ENCODE measurements around the gene RPP14. TPM values are rescaled to one million over a fixed set of nuclear protein-coding genes. Genes with fewer than 3 reads are reported as not detected.

The RPP14 gene
- polyA plus RNA-seq (2013, experiment 1 of 2), result 14.4 TPM
- 16.0 TPM for polyA plus RNA-seq (2013, experiment 2 of 2)

DNA sequence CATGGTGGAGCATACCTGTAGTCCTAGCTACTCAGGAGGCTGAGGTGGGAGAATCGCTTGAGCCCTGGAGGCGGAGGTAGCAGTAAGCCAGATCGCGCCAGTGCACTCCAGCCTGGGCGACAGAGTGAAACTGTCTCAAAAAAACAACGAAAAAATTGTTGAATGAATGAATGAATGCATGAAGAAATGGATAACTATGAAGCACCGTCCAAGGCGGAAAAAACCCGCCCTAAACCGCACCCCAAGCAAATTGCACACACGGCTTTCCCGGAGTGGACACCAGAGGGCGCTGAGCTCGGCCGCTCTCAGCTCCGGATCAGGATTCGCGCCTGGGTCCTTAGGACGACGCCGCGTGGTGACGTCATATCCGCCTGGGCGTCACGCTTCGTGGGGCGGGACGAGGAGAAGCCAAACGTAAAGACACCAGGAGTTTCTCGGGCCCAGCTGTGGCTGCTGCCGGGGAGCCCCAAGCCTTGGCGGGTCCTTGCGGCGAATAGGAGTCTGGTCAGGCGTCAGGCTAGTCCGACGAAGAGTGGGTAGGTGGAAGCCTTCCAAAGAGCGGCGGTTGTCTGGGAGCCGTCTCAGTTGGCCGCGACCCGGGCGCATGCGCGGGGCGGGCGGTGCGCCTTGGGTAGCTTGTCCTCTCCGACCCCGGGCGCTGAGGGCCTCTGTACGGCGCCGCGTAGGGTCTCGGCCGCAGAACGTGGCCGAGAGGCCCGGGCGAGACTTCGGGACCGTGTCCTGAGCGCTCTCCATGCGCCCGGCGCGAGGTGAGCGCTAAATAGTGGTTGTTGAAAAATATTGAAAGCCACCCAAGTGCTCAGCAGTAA is at the start of gene RPP14, which contains the start of gene HTD2:
RPP14 (plus strand) TSS at position 364 of the 830 bp plus-strand sequence. CDS start 4,085 bp downstream, outside the sequence.
HTD2 (plus strand) TSS at position 639 of the 830 bp plus-strand sequence. CDS start 11,094 bp downstream, outside the sequence.
- no peak within 1 kb of the TSS for H4K8ac ChIP-seq (ENCODE audit: low read depth, low read length)
- no peaks in the 10 kb centered on the region for H3K9me3 ChIP-seq (replicated peaks in 1 of 2; ENCODE audit: control insufficient read depth in 2 of 2, insufficient read depth in 1 of 2, low read depth in 1 of 2, low read length in 2 of 2)
- peak within 1 kb of the TSS; percentile 14 for H3K14ac ChIP-seq (ENCODE audit: low read length)
- peaks cover 6% of the 10 kb centered on the region in 2 donors for H3K4me1 ChIP-seq (ENCODE audit: control insufficient read depth in 2 of 2, insufficient read depth in 1 of 2, low read depth in 1 of 2, low read length in 2 of 2)
- H3K9ac ChIP-seq (ENCODE audit: low read depth, low read length, poor library complexity), result peak within 1 kb of the TSS; percentile 89
- H2AFZ ChIP-seq (ENCODE audit: low read length), result peak within 1 kb of the TSS; percentile 93
- peak within 1 kb of the TSS; percentile 100 for H3K18ac ChIP-seq (ENCODE audit: low read length)
- peak within 1 kb of the TSS; percentile 75 to 96 for H3K4me3 ChIP-seq (ENCODE audit: low read length in 2 of 2)
- peak within 1 kb of the TSS; percentile 94 for H3K27ac ChIP-seq (replicated peaks; ENCODE audit: low read length)
- WGBS, 2 donors (ENCODE audit: extremely low coverage in 2 of 2, insufficient read length in 2 of 2, insufficient replicate concordance in 1 of 2), result no CpG with 5 or more reads among the region's 71 CpGs
- H3K79me1 ChIP-seq (ENCODE audit: low read depth, low read length), result peaks cover 5% of the 10 kb centered on the region
- H4K91ac ChIP-seq (ENCODE audit: low read depth, low read length, poor library complexity), result no peak within 1 kb of the TSS
- DNase-seq (ENCODE audit: low spot score), result peak; percentile 96
- H3K23ac ChIP-seq (ENCODE audit: low read depth, low read length, poor library complexity), result no peak within 1 kb of the TSS
- H2BK12ac ChIP-seq (ENCODE audit: low read length), result no peak within 1 kb of the TSS
- peak within 1 kb of the TSS; percentile 85 for H3K4me2 ChIP-seq (ENCODE audit: insufficient read depth, low read length, poor library complexity, severe bottlenecking)
- H2AK5ac ChIP-seq (ENCODE audit: low read depth, low read length), result peak within 1 kb of the TSS; percentile 36
- peak within 1 kb of the TSS; percentile 77 for H2BK15ac ChIP-seq (ENCODE audit: low read length)
- peak within 1 kb of the TSS; percentile 97 for H2BK5ac ChIP-seq (ENCODE audit: low read length)
- peaks cover 4 to 35% of the 10 kb centered on the region in 2 donors for H3K36me3 ChIP-seq (replicated peaks in 1 of 2; ENCODE audit: control insufficient read depth in 2 of 2, insufficient read depth in 2 of 2, low read length in 2 of 2)
- H2BK120ac ChIP-seq (ENCODE audit: low read depth, low read length), result no peak within 1 kb of the TSS
- H3K27me3 ChIP-seq (ENCODE audit: control insufficient read depth in 3 of 3, insufficient read depth in 3 of 3, low read depth in 1 of 3, low read length in 3 of 3), result peaks cover 0 to 9% (median 1%) of the 10 kb centered on the region in 3 experiments
- no peak within 1 kb of the TSS for H3K4ac ChIP-seq (ENCODE audit: low read length)

DNA sequence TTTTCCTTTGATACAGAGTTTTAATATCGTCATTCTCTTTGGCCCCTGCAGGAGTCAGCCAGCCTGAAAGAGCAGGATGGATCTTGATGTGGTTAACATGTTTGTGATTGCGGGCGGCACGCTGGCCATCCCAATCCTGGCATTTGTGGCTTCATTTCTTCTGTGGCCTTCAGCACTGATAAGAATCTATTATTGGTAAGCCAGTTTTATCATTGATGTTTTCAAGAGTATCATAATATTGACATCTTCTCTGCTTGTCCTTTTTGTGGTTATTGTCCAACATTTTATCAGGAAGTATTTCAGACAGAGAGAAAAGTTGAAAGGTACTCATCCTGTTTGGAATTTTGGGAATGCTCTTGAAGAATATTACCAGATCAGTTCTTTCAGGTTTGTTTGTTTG is 49.5 kb upstream of the RPP14 start:
- H3K14ac ChIP-seq (ENCODE audit: low read length), result no peak overlapping the region
- no peak overlapping the region for H3K4me2 ChIP-seq (ENCODE audit: insufficient read depth, low read length, poor library complexity, severe bottlenecking)
- H3K23ac ChIP-seq (ENCODE audit: low read depth, low read length, poor library complexity), result no peak overlapping the region
- no peak overlapping the region for H2AK5ac ChIP-seq (ENCODE audit: low read depth, low read length)
- no peak overlapping the region for H3K4ac ChIP-seq (ENCODE audit: low read length)
- H3K27me3 ChIP-seq (ENCODE audit: control insufficient read depth in 3 of 3, insufficient read depth in 3 of 3, low read depth in 1 of 3, low read length in 3 of 3), result peaks cover 0 to 27% (median 0%) of the 10 kb centered on the region in 3 experiments
- no peak overlapping the region for H3K4me3 ChIP-seq (ENCODE audit: low read length in 2 of 2)
- no peak overlapping the region for H2BK120ac ChIP-seq (ENCODE audit: low read depth, low read length)
- H3K4me1 ChIP-seq (ENCODE audit: control insufficient read depth in 2 of 2, insufficient read depth in 1 of 2, low read depth in 1 of 2, low read length in 2 of 2), result peaks cover 0 to 25% of the 10 kb centered on the region in 2 donors
- H3K18ac ChIP-seq (ENCODE audit: low read length), result no peak overlapping the region
- H3K9ac ChIP-seq (ENCODE audit: low read depth, low read length, poor library complexity), result no peak overlapping the region
- DNase-seq (ENCODE audit: low spot score), result no peak
- H3K79me1 ChIP-seq (ENCODE audit: low read depth, low read length), result no peaks in the 10 kb centered on the region
- WGBS, 2 donors (ENCODE audit: extremely low coverage in 2 of 2, insufficient read length in 2 of 2, insufficient replicate concordance in 1 of 2), result no CpG with 5 or more reads among the region's 4 CpGs
- H4K8ac ChIP-seq (ENCODE audit: low read depth, low read length), result no peak overlapping the region
- no peak overlapping the region for H4K91ac ChIP-seq (ENCODE audit: low read depth, low read length, poor library complexity)
- no peak overlapping the region for H2BK5ac ChIP-seq (ENCODE audit: low read length)
- no peak overlapping the region for H2BK15ac ChIP-seq (ENCODE audit: low read length)
- H2AFZ ChIP-seq (ENCODE audit: low read length), result no peak overlapping the region
- no peak overlapping the region for H3K27ac ChIP-seq (replicated peaks; ENCODE audit: low read length)
- H3K36me3 ChIP-seq (replicated peaks in 1 of 2; ENCODE audit: control insufficient read depth in 2 of 2, insufficient read depth in 2 of 2, low read length in 2 of 2), result no peaks in the 10 kb centered on the region
- no peaks in the 10 kb centered on the region for H3K9me3 ChIP-seq (replicated peaks in 1 of 2; ENCODE audit: control insufficient read depth in 2 of 2, insufficient read depth in 1 of 2, low read depth in 1 of 2, low read length in 2 of 2)
- no peak overlapping the region for H2BK12ac ChIP-seq (ENCODE audit: low read length)

DNA sequence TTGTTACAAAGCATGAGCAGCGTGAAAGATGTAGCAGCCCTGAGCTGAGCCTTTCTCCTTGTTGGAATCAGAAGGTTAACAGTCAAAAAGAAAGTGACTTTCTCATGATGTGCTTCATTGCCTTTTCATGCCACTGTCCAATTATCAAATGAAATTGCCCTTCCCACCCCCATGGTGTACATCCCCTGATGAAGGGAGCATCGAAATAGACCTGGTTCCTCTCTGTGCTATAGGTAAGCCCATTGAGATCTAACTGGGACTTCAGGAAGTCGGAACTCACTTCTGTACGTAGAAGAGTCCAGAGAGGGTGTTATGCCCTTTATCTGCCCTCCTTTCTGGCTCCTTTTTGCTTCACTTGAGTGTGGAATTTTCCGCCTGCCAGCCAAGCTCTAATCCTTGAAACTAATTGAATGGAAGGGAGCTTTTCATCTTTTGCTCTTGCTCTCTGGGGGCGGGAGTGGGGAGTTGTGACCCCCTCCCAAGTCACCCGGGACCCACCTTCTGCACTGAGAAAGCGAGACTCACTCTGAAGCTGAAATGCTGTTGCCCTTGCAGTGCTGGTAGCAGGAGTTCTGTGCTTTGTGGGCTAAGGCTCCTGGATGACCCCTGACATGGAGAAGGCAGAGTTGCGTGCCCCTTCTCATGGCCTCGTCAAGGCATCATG is 47.5 kb upstream of the RPP14 start:
- Histone ChIP-seq H2BK15ac (ENCODE audit: low read length) (no peak overlapping the region), H3K79me1 (ENCODE audit: low read depth, low read length) (no peaks in the 10 kb centered on the region), H2AFZ (ENCODE audit: low read length) (no peak overlapping the region), H4K91ac (ENCODE audit: low read depth, low read length, poor library complexity) (no peak overlapping the region), H3K14ac (ENCODE audit: low read length) (no peak overlapping the region), H2AK5ac (ENCODE audit: low read depth, low read length) (no peak overlapping the region), H3K27me3 (ENCODE audit: control insufficient read depth in 3 of 3, insufficient read depth in 3 of 3, low read depth in 1 of 3, low read length in 3 of 3) (peaks cover 0 to 8% (median 0%) of the 10 kb centered on the region in 3 experiments), H3K9ac (ENCODE audit: low read depth, low read length, poor library complexity) (no peak overlapping the region), H3K4me2 (ENCODE audit: insufficient read depth, low read length, poor library complexity, severe bottlenecking) (no peak overlapping the region), H3K4me3 (ENCODE audit: low read length in 2 of 2) (no peak overlapping the region), H2BK12ac (ENCODE audit: low read length) (no peak overlapping the region), H3K36me3 (replicated peaks in 1 of 2; ENCODE audit: control insufficient read depth in 2 of 2, insufficient read depth in 2 of 2, low read length in 2 of 2) (no peaks in the 10 kb centered on the region), H2BK5ac (ENCODE audit: low read length) (no peak overlapping the region), H3K27ac (replicated peaks; ENCODE audit: low read length) (peak overlapping the region; percentile 80), H3K9me3 (replicated peaks in 1 of 2; ENCODE audit: control insufficient read depth in 2 of 2, insufficient read depth in 1 of 2, low read depth in 1 of 2, low read length in 2 of 2) (no peaks in the 10 kb centered on the region), H3K4ac (ENCODE audit: low read length) (no peak overlapping the region), H3K23ac (ENCODE audit: low read depth, low read length, poor library complexity) (no peak overlapping the region), H3K18ac (ENCODE audit: low read length) (peak overlapping the region; percentile 50), H2BK120ac (ENCODE audit: low read depth, low read length) (no peak overlapping the region), H4K8ac (ENCODE audit: low read depth, low read length) (no peak overlapping the region), H3K4me1 (ENCODE audit: control insufficient read depth in 2 of 2, insufficient read depth in 1 of 2, low read depth in 1 of 2, low read length in 2 of 2) (peaks cover 0 to 22% of the 10 kb centered on the region in 2 donors)
- DNase-seq (ENCODE audit: low spot score), result peak; percentile 51
- WGBS, 2 donors (ENCODE audit: extremely low coverage in 2 of 2, insufficient read length in 2 of 2, insufficient replicate concordance in 1 of 2), result no CpG with 5 or more reads among the region's 10 CpGs
